OCI-LY3 (cell line): ENCODE measurements around the gene MLF2.
"Not testable (repeated sequence)": the region's sequence is repeated elsewhere in the genome, so short reads cannot be mapped to it uniquely, and the experiment has no call there.

Source experiments
- H2AFZ ChIP-seq: fragments of 200-600, 300-600 bp; shearing (Covaris generic); 2 replicates; pipeline ENCODE4 v1.6.0; 2014; ENCODE audit warnings: antibody characterized with exemption, low read depth, low read length
- H3K27ac ChIP-seq: fragments of 200-600, 300-600 bp; sonication (generic); 2 replicates; pipeline ENCODE4 v1.5.1; 2014; ENCODE audit warnings: mild to moderate bottlenecking, low read length, moderate library complexity, mixed read lengths
- H3K27me3 ChIP-seq: fragments of 200-600, 300-600 bp; sonication (generic); 2 replicates; pipeline ENCODE4 v1.6.1; 2014; ENCODE audit warnings: low read depth, low read length, mixed read lengths
- H3K36me3 ChIP-seq: fragments of 200-600, 300-600 bp; sonication (generic); replicated peaks from 2 replicates; pipeline ENCODE3; 2014; ENCODE audit warnings: low read depth, low read length, mixed read lengths
- H3K4me1 ChIP-seq: fragments of 300-600, 200-600 bp; sonication (generic); 2 replicates; pipeline ENCODE4 v1.6.1; 2014; ENCODE audit warnings: low read length, mixed read lengths
- H3K4me2 ChIP-seq: fragments of 200-600, 300-600 bp; sonication (generic); 2 replicates; pipeline ENCODE4 v1.6.1; 2014; ENCODE audit warnings: low read length, mixed read lengths
- H3K4me3 ChIP-seq: fragments of 300-600, 200-600 bp; sonication (generic); 2 replicates; pipeline ENCODE4 v1.5.1; 2014; ENCODE audit warnings: antibody characterized with exemption, mild to moderate bottlenecking, low read length, moderate library complexity
- H3K79me2 ChIP-seq: fragments of 300-600, 200-600 bp; shearing (Covaris generic); 2 replicates; pipeline ENCODE4 v1.6.1; 2014; ENCODE audit warnings: mild to moderate bottlenecking, low read length, mixed read lengths
- H3K9ac ChIP-seq: fragments of 300-600, 200-600 bp; shearing (Covaris generic); 2 replicates; pipeline ENCODE4 v1.6.0; 2014; ENCODE audit warnings: mild to moderate bottlenecking, low read length, moderate library complexity
- H3K9me3 ChIP-seq: fragments of 200-600, 300-600 bp; shearing (Covaris generic); 2 replicates; pipeline ENCODE4 v1.6.1; 2014; ENCODE audit warnings: low read length, mixed read lengths; ENCODE audit not compliant: insufficient read depth
- H4K20me1 ChIP-seq: fragments of 200-600, 300-600 bp; sonication (generic); 2 replicates; pipeline ENCODE4 v1.6.1; 2016; ENCODE audit warnings: low read length, mixed read lengths; ENCODE audit not compliant: insufficient read depth
- CTCF ChIP-seq: fragments of 200-600, 300-600 bp; sonication (generic); IDR thresholded peaks from 2 replicates; pipeline ENCODE4 v1.5.1; 2014; ENCODE audit warnings: antibody characterized with exemption, low read length, low read depth
- EZH2phosphoT487 ChIP-seq: fragments of 200-600 bp; shearing (Covaris generic); IDR thresholded peaks from 2 replicates; pipeline ENCODE4 v1.6.1; 2018; ENCODE audit warnings: antibody characterized with exemption, mixed run types, low read depth

MLF2 gene

DNA sequence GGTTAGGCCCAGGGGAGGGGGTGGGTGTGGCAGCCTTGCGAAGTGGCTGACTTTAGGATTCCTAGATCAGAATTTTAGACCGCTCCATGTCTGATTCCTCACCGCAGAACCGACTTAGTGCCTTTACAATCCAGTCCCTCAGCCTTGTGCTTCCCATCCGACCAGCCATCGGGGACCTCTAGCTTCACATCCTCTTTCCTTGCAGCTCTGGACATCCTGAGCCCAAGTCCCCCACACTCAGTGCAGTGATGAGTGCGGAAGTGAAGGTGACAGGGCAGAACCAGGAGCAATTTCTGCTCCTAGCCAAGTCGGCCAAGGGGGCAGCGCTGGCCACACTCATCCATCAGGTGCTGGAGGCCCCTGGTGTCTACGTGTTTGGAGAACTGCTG is 28.5 kb downstream of the MLF2 start:
- Histone ChIP-seq H3K27me3 (no peaks in the 10 kb centered on the region), H3K4me1 (peaks cover 14% of the 10 kb centered on the region), H4K20me1 (no peaks in the 10 kb centered on the region), H3K4me2 (peak overlapping the region; percentile 85), H3K4me3 (peak overlapping the region; percentile 93), H3K9me3 (no peaks in the 10 kb centered on the region), H3K79me2 (peaks cover 12% of the 10 kb centered on the region), H3K27ac (peak overlapping the region; percentile 74), H2AFZ (peak overlapping the region; percentile 25; the same call in 1 of the 2 replicates), H3K36me3 (peaks cover 16% of the 10 kb centered on the region), H3K9ac (peak overlapping the region; percentile 81)
- TF ChIP-seq EZH2phosphoT487, result no peak
- no peak for TF ChIP-seq CTCF

GRCh38 chr12:6723607-6724408 is 29.1 kb downstream of the MLF2 start, which contains the start of gene COPS7A:
Gene COPS7A, plus strand, starts transcription at chr12:6724046. Its CDS starts 611 bp downstream, at chr12:6724657.
- Histone ChIP-seq H3K9me3 (no peaks in the 10 kb centered on the region), H3K27ac (peak within 1 kb of the TSS; percentile 74), H3K4me1 (peaks cover 10% of the 10 kb centered on the region), H3K4me2 (peak within 1 kb of the TSS; percentile 91), H3K79me2 (peaks cover 12% of the 10 kb centered on the region), H2AFZ (peak within 1 kb of the TSS; percentile 98), H3K27me3 (no peaks in the 10 kb centered on the region), H3K36me3 (peaks cover 10% of the 10 kb centered on the region), H3K4me3 (peak within 1 kb of the TSS; percentile 93), H4K20me1 (no peaks in the 10 kb centered on the region), H3K9ac (peak within 1 kb of the TSS; percentile 94)
- no peak for TF ChIP-seq CTCF
- TF ChIP-seq EZH2phosphoT487, result no peak

- H3K4me2 ChIP-seq, result peak overlapping the region; percentile 91
- H2AFZ ChIP-seq, result no peak overlapping the region
- H4K20me1 ChIP-seq, result no peaks in the 10 kb centered on the region
- TF ChIP-seq EZH2phosphoT487 (no peak), CTCF (no peak)
- H3K27ac ChIP-seq, result no peak overlapping the region
- peaks cover 12% of the 10 kb centered on the region for H3K79me2 ChIP-seq
- peaks cover 10% of the 10 kb centered on the region for H3K4me1 ChIP-seq
- H3K36me3 ChIP-seq, result peaks cover under 1% of the 10 kb centered on the region
- peak overlapping the region; percentile 94 for H3K9ac ChIP-seq
- H3K27me3 ChIP-seq, result no peaks in the 10 kb centered on the region
- H3K9me3 ChIP-seq, result no peaks in the 10 kb centered on the region
- peak overlapping the region; percentile 93 for H3K4me3 ChIP-seq
These were observed 30.1 kb downstream of the MLF2 start for GRCh38 chr12:6722863-6723262.

GRCh38 chr12:6716874-6717437 is 36.0 kb downstream of the MLF2 start:
- no peaks in the 10 kb centered on the region for H3K36me3 ChIP-seq
- no peaks in the 10 kb centered on the region for H3K4me1 ChIP-seq
- H3K4me2 ChIP-seq, result no peak overlapping the region
- no peaks in the 10 kb centered on the region for H3K27me3 ChIP-seq
- no peak overlapping the region for H2AFZ ChIP-seq
- TF ChIP-seq EZH2phosphoT487 (no peak), CTCF (no peak)
- H3K79me2 ChIP-seq, result no peaks in the 10 kb centered on the region
- no peak overlapping the region for H3K27ac ChIP-seq
- H3K4me3 ChIP-seq, result no peak overlapping the region
- no peaks in the 10 kb centered on the region for H3K9me3 ChIP-seq
- no peaks in the 10 kb centered on the region for H4K20me1 ChIP-seq
- no peak overlapping the region for H3K9ac ChIP-seq

DNA sequence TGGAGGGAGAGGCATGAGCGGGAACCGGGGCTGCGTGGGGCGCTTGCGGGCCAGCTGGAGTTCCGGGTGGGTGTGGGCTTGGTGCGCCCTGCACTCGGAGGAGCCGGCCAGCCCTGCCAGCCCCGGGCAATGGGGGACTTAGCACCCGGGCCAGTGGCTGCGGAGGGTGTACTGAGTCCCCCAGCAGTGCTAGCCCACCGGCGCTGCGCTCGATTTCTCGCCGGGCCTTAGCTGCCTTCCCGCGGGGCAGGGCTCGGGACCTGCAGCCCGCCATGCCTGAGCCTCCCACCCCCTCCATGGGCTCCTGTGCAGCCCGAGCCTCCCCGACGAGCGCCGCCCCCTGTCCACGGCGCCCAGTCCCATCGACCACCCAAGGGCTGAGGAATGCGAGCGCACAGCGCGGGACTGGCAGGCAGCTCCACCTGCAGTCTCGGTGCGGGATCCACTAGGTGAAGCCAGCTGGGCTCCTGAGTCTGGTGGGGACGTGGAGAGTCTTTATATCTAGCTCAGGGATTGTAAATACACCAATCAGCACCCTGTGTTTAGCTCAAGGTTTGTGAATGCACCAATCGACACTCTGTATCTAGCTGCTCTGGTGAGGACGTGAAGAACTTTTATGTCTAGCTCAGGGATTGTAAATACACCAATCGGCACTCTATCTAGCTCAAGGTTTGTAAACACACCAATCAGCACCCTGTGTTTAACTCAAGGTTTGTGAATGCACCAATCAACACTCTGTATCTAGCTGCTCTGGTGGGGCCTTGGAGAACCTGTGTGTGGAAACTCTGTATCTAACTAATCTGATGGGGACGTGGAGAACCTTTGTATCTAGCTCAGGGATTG is 36.7 kb downstream of the MLF2 start:
- H3K79me2 ChIP-seq, H3K4me1 ChIP-seq, H3K9ac ChIP-seq, H3K9me3 ChIP-seq, H2AFZ ChIP-seq, H4K20me1 ChIP-seq, H3K27ac ChIP-seq, H3K4me3 ChIP-seq, H3K27me3 ChIP-seq, H3K4me2 ChIP-seq, H3K36me3 ChIP-seq: not testable (repeated sequence)
